Astrocyte of the cerebellum (primary cell): ENCODE data around the gene DMRTC2.

ENCODE experiments used
- DNase-seq: peaks from one replicate; pipeline ENCODE4 v3.0.0-alpha.2; 2011; ENCODE audit warnings: low read depth
- H3K4me3 ChIP-seq: 2 replicates; pipeline ENCODE4 v1.5.1; 2011; ENCODE audit warnings: mild to moderate bottlenecking, low read depth, low read length, moderate library complexity
- CTCF ChIP-seq: IDR thresholded peaks from 2 replicates; pipeline ENCODE4 v1.5.1; 2012; ENCODE audit warnings: low read length, low read depth, moderate library complexity, mild to moderate bottlenecking; ENCODE audit errors: missing control alignments
- in situ Hi-C: cut with HindIII; loops from 2 replicates; pipeline ENCODE4 v1.10.0; 2017; ENCODE audit warnings: low sequenced_read_pairs

Gene DMRTC2

GRCh38 chr19:41893899-41894298 is 49.1 kb downstream of the DMRTC2 start:
- in situ Hi-C loops: no loop called here
- peak; percentile 6 for TF ChIP-seq CTCF
- no peak for DNase-seq

GRCh38 chr19:41894350-41894749 is 49.5 kb downstream of the DMRTC2 start:
- no peak for TF ChIP-seq CTCF
- DNase-seq: no peak
- in situ Hi-C loops: no loop called here
- H3K4me3 ChIP-seq: no peak overlapping the region

More at GRCh38 chr19:41893899-41894298, 49.1 kb downstream of the DMRTC2 start:
- H3K4me3 ChIP-seq: no peak overlapping the region

GRCh38 chr19:41895745-41896580 is 51.1 kb downstream of the DMRTC2 start:
- H3K4me3 ChIP-seq: no peak overlapping the region
- TF ChIP-seq CTCF: peak; percentile 30
- in situ Hi-C loops: no loop called here
- DNase-seq: no peak

GRCh38 chr19:41896581-41896942 is 51.7 kb downstream of the DMRTC2 start:
- no peak for DNase-seq
- in situ Hi-C loops: no loop called here
- no peak for TF ChIP-seq CTCF
- H3K4me3 ChIP-seq: no peak overlapping the region

GRCh38 chr19:41897181-41897580 is 52.3 kb downstream of the DMRTC2 start:
- no peak for TF ChIP-seq CTCF
- no peak for DNase-seq
- in situ Hi-C loops: no loop called here
- H3K4me3 ChIP-seq: no peak overlapping the region

- TF ChIP-seq CTCF: no peak
- H3K4me3 ChIP-seq: no peak overlapping the region
- no peak for DNase-seq
- in situ Hi-C loops: no loop called here
These were observed 53.0 kb downstream of the DMRTC2 start for GRCh38 chr19:41897820-41898219.

GRCh38 chr19:41898235-41898634 is 53.4 kb downstream of the DMRTC2 start:
- DNase-seq: no peak
- no peak overlapping the region for H3K4me3 ChIP-seq
- no peak for TF ChIP-seq CTCF
- in situ Hi-C loops: no loop called here
